MCF 10A (cell line): ENCODE results near the gene PACRG. TPM values are rescaled to one million over a fixed set of nuclear protein-coding genes. Genes with fewer than 3 reads are reported as not detected.

Experiments used
- BruUV-seq: library from RNA; stranded (reverse); fragments of 400-500 nt; replicated peaks from 2 replicates; lab custom pipeline; 2021; lab: Mats Ljungman, UMichigan
- CTCF ChIA-PET: fragments of 300-600 bp; sonication (Branson Sonifier 250); formaldehyde crosslinking; extraction: SDS; loops from one replicate; lab custom pipeline; 2021; ENCODE audit warnings: antibody characterized with exemption, inconsistent platforms; lab: Yijun Ruan, JAX
- POLR2A ChIA-PET: fragments of 300-600, 350-650 bp; sonication (Branson Sonifier 250); formaldehyde crosslinking; extraction: SDS; loops from one replicate; lab custom pipeline; 2020; ENCODE audit warnings: antibody characterized with exemption, inconsistent platforms; lab: Yijun Ruan, JAX
- DNase-seq: peaks from one replicate; pipeline ENCODE4 v3.0.0-alpha.2; 2018; ENCODE audit not compliant: unreplicated experiment
- H3K27ac Mint-ChIP-seq: one replicate; pipeline ENCODE4 v1.8.0; 2022; ENCODE audit warnings: mild to moderate bottlenecking, low read depth, mixed read lengths; ENCODE audit not compliant: unreplicated experiment
- H3K27me3 Mint-ChIP-seq: one replicate; pipeline ENCODE4 v1.8.0; 2022; ENCODE audit warnings: mixed read lengths; ENCODE audit not compliant: insufficient read depth, unreplicated experiment
- H3K36me3 Mint-ChIP-seq: one replicate; pipeline ENCODE4 v1.8.0; 2022; ENCODE audit warnings: mild to moderate bottlenecking, moderate library complexity, mixed read lengths; ENCODE audit not compliant: insufficient read depth, unreplicated experiment
- H3K4me1 Mint-ChIP-seq: one replicate; pipeline ENCODE4 v1.8.0; 2022; ENCODE audit warnings: mixed read lengths; ENCODE audit not compliant: insufficient read depth, unreplicated experiment
- H3K4me3 Mint-ChIP-seq: one replicate; pipeline ENCODE4 v1.8.0; 2022; ENCODE audit warnings: mild to moderate bottlenecking, moderate library complexity, mixed read lengths; ENCODE audit not compliant: unreplicated experiment
- H3K9me3 Mint-ChIP-seq: one replicate; pipeline ENCODE4 v1.8.0; 2022; ENCODE audit warnings: mixed read lengths; ENCODE audit not compliant: unreplicated experiment
- intact Hi-C: fragments of 100-400 bp; cut with micrococcal nuclease; formaldehyde crosslinking; loops from 2 replicates; pipeline ENCODE4 v1.14.1; 2022
- total RNA-seq: library from RNA; stranded (reverse); gene quantifications from 2 replicates; pipeline ENCODE4 v1.2.3, GENCODE V29; 2022
- TF ChIP-seq, protein P1 (sequence below): fragments of 200-600 bp; IDR thresholded peaks from one replicate; pipeline ENCODE4 v1.8.0; 2022; ENCODE audit warnings: antibody characterized with exemption, mild to moderate bottlenecking; ENCODE audit not compliant: unreplicated experiment

Gene PACRG
- total RNA-seq, 1 experiment from 2014 or later: not detected

- intact Hi-C loops: no loop called here
- DNase-seq: no peak
- ChIA-PET POLR2A (no interaction called here), CTCF (no interaction called here)
- Mint-ChIP-seq H3K4me1 (no peaks in the 10 kb centered on the region), H3K27ac (no peak overlapping the region), H3K27me3 (no peaks in the 10 kb centered on the region), H3K36me3 (no peaks in the 10 kb centered on the region), H3K4me3 (no peak overlapping the region), H3K9me3 (no peaks in the 10 kb centered on the region)
- BruUV-seq: no TSS peak
- TF ChIP-seq, protein P1, sequence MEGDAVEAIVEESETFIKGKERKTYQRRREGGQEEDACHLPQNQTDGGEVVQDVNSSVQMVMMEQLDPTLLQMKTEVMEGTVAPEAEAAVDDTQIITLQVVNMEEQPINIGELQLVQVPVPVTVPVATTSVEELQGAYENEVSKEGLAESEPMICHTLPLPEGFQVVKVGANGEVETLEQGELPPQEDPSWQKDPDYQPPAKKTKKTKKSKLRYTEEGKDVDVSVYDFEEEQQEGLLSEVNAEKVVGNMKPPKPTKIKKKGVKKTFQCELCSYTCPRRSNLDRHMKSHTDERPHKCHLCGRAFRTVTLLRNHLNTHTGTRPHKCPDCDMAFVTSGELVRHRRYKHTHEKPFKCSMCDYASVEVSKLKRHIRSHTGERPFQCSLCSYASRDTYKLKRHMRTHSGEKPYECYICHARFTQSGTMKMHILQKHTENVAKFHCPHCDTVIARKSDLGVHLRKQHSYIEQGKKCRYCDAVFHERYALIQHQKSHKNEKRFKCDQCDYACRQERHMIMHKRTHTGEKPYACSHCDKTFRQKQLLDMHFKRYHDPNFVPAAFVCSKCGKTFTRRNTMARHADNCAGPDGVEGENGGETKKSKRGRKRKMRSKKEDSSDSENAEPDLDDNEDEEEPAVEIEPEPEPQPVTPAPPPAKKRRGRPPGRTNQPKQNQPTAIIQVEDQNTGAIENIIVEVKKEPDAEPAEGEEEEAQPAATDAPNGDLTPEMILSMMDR: no peak
Measured at GRCh38 chr6:163243083-163243482, 515.3 kb downstream of the PACRG start.

DNA sequence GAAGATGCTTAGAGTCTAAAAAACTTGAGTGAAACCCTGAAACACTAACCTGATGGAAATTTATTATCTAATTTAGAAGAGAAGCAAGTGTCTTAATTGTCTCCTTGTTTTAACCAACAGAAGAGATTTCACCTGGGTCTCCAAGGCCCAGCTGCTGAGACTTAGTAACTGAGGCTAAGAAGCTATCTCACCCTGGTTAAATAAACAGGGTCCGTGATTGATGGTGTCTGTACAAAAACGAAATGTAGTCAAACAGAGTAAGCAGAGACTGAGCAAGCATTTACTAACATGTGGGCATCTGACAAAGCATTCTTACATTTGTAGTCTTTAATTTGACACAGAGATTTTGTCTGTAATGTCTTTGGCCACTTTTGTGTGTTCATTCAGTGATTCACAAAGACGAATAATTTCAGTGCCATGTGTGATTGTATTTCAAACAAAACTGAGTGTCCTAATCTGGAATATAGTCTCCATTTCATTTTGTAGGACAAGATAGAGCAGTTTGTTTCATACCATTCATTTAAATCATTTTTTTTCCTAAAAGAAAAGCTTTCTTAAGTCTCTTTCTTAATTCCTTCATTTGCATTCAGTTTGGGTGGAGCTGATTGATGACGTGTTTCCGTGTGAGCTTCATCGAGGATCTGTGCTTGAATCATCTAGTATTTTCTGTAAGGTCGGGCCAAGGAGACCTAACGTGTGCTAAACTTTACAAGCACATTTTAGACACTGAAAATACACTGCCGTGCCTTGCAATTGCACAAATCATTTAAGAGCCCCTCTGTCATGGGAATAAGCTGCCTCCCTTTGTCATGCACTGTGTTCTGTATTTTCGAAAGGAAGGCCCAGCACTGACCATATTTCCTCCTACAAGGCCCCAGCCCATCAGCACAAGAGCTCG is 516.2 kb downstream of the PACRG start:
- no peaks in the 10 kb centered on the region for H3K4me1 Mint-ChIP-seq
- no peaks in the 10 kb centered on the region for H3K9me3 Mint-ChIP-seq
- ChIA-PET POLR2A (no interaction called here), CTCF (no interaction called here)
- TF ChIP-seq, protein P1: no peak
- no peaks in the 10 kb centered on the region for H3K27me3 Mint-ChIP-seq
- H3K4me3 Mint-ChIP-seq: no peak overlapping the region
- H3K36me3 Mint-ChIP-seq: no peaks in the 10 kb centered on the region
- no peak for DNase-seq
- intact Hi-C loops: no loop called here
- BruUV-seq: no TSS peak
- no peak overlapping the region for H3K27ac Mint-ChIP-seq

- Mint-ChIP-seq H3K36me3 (no peaks in the 10 kb centered on the region), H3K27ac (no peak overlapping the region), H3K27me3 (no peaks in the 10 kb centered on the region), H3K9me3 (no peaks in the 10 kb centered on the region), H3K4me1 (no peaks in the 10 kb centered on the region), H3K4me3 (no peak overlapping the region)
- ChIA-PET CTCF (interaction anchor here (0.5 to 1.0 kb wide), 4 partner anchors 11 to 389 kb away, joined by 3 to 5 read pairs (median 4); no protein-coding TSS in a partner anchor), POLR2A (interaction anchor here (0.5 kb wide), 1 partner anchor 326 kb away, joined by 3 read pairs; no protein-coding TSS in a partner anchor)
- no TSS peak for BruUV-seq
- DNase-seq: no peak
- intact Hi-C loops: no loop called here
- TF ChIP-seq, protein P1: no peak
Measured at GRCh38 chr6:163248051-163248450, 520.3 kb downstream of the PACRG start.

GRCh38 chr6:163249651-163250101 is 521.9 kb downstream of the PACRG start:
- CTCF ChIA-PET: interaction anchor here (0.6 kb wide), 2 partner anchors 275 to 1661 kb away, joined by 3 read pairs; no protein-coding TSS in a partner anchor
- BruUV-seq: no TSS peak
- H3K27me3 Mint-ChIP-seq: no peaks in the 10 kb centered on the region
- intact Hi-C loops: no loop called here
- no peaks in the 10 kb centered on the region for H3K36me3 Mint-ChIP-seq
- no peak for DNase-seq
- H3K27ac Mint-ChIP-seq: no peak overlapping the region
- H3K4me1 Mint-ChIP-seq: no peaks in the 10 kb centered on the region
- TF ChIP-seq, protein P1: no peak
- no peak overlapping the region for H3K4me3 Mint-ChIP-seq
- H3K9me3 Mint-ChIP-seq: no peaks in the 10 kb centered on the region
- POLR2A ChIA-PET: interaction anchor here (0.6 kb wide), 1 partner anchor 168 kb away, joined by 3 read pairs; no protein-coding TSS in a partner anchor
